T follicular helper cell (primary cell): Measurements from ENCODE around the gene SPESP1.
A peak's percentile ranks its signal among the peaks of the same experiment; 100 is the strongest.

Experiments
- DNase-seq: peaks from one replicate; pipeline ENCODE4 v3.0.0-alpha.2; 2020; ENCODE audit warnings: low read depth
- total RNA-seq, 2 experiments: gene quantifications; one replicate each; lab custom pipeline; 2026; lab: John Stamatoyannopoulos, UW

The SPESP1 gene
- total RNA-seq = 0.12 to 0.30 reads per million in 2 experiments

GRCh38 chr15:68930268-68931022, at the start of gene SPESP1:
SPESP1 (plus strand) TSS chr15:68930525; CDS start chr15:68930654, 129 bp downstream.
- peak; percentile 36 for DNase-seq

GRCh38 chr15:68885070-68885469, 45.3 kb upstream of the SPESP1 start:
- no peak for DNase-seq

GRCh38 chr15:68887120-68887519, 43.2 kb upstream of the SPESP1 start:
- no peak for DNase-seq

GRCh38 chr15:68887819-68888218, 42.5 kb upstream of the SPESP1 start:
- no peak for DNase-seq

- no peak for DNase-seq
Observed at GRCh38 chr15:68888419-68888818, 41.9 kb upstream of the SPESP1 start.

GRCh38 chr15:68894208-68894607, 36.1 kb upstream of the SPESP1 start:
- no peak for DNase-seq

- no peak for DNase-seq
Observed at GRCh38 chr15:68896178-68896577, 34.1 kb upstream of the SPESP1 start.

- DNase-seq = no peak
Observed at GRCh38 chr15:68897016-68897415, 33.3 kb upstream of the SPESP1 start.

GRCh38 chr15:68900027-68900426, 30.3 kb upstream of the SPESP1 start:
- DNase-seq = no peak

GRCh38 chr15:68907396-68907923, 22.9 kb upstream of the SPESP1 start:
- no peak for DNase-seq

- DNase-seq = no peak
Observed at GRCh38 chr15:68909601-68910100, 20.7 kb upstream of the SPESP1 start.

GRCh38 chr15:68910341-68910740, 20.0 kb upstream of the SPESP1 start:
- no peak for DNase-seq

- no peak for DNase-seq
Observed at GRCh38 chr15:68910816-68911215, 19.5 kb upstream of the SPESP1 start.

- no peak for DNase-seq
Observed at GRCh38 chr15:68921926-68922325, 8.4 kb upstream of the SPESP1 start.

- peak; percentile 33 for DNase-seq
Observed at GRCh38 chr15:68924866-68925560, 5.3 kb upstream of the SPESP1 start.

- no peak for DNase-seq
Observed at GRCh38 chr15:68933001-68933400, 2.7 kb downstream of the SPESP1 start.

GRCh38 chr15:68934341-68934740, 4.0 kb downstream of the SPESP1 start:
- DNase-seq = no peak

GRCh38 chr15:68935400-68935937, 5.1 kb downstream of the SPESP1 start:
- no peak for DNase-seq

GRCh38 chr15:68939501-68939900, 9.2 kb downstream of the SPESP1 start:
- no peak for DNase-seq

GRCh38 chr15:68951813-68952212, 21.5 kb downstream of the SPESP1 start:
- no peak for DNase-seq

GRCh38 chr15:68957696-68958095, 27.4 kb downstream of the SPESP1 start:
- DNase-seq = no peak

GRCh38 chr15:68958597-68958996, 28.3 kb downstream of the SPESP1 start:
- no peak for DNase-seq

GRCh38 chr15:68962465-68962864, 32.1 kb downstream of the SPESP1 start:
- DNase-seq = no peak
